GM19099 (cell line): Measurements from ENCODE around the gene AGAP2.

ENCODE experiments used
- POLR2A ChIP-seq: IDR thresholded peaks from 3 replicates; pipeline ENCODE4 v1.6.1; 2011; ENCODE audit warnings: low read depth; ENCODE audit not compliant: insufficient read length; ENCODE audit errors: extremely low read depth

AGAP2 gene

GRCh38 chr12:57738661-57739237, at the start of gene AGAP2:
AGAP2 (minus strand) TSS chr12:57738742; CDS start chr12:57738246, 496 bp downstream.
- no peak for TF ChIP-seq POLR2A

- no peak for TF ChIP-seq POLR2A
Observed at GRCh38 chr12:57783861-57784260, 45.3 kb upstream of the AGAP2 start.

GRCh38 chr12:57783466-57783801, 44.9 kb upstream of the AGAP2 start:
- TF ChIP-seq POLR2A: no peak

- peak; percentile 90 for TF ChIP-seq POLR2A
Observed at GRCh38 chr12:57782608-57783465, 44.3 kb upstream of the AGAP2 start, which contains the start of gene TSFM. TSFM (plus strand) TSS chr12:57782787; CDS start chr12:57782802, 15 bp downstream.

GRCh38 chr12:57782243-57782607, 43.7 kb upstream of the AGAP2 start:
- no peak for TF ChIP-seq POLR2A

GRCh38 chr12:57781801-57782200, 43.3 kb upstream of the AGAP2 start:
- TF ChIP-seq POLR2A: no peak

GRCh38 chr12:57781244-57781643, 42.7 kb upstream of the AGAP2 start:
- TF ChIP-seq POLR2A: no peak

GRCh38 chr12:57780284-57780897, 41.8 kb upstream of the AGAP2 start:
- TF ChIP-seq POLR2A: no peak

GRCh38 chr12:57779736-57780135, 41.2 kb upstream of the AGAP2 start:
- TF ChIP-seq POLR2A: no peak

- no peak for TF ChIP-seq POLR2A
Observed at GRCh38 chr12:57777911-57778310, 39.4 kb upstream of the AGAP2 start.

GRCh38 chr12:57777367-57777766, 38.8 kb upstream of the AGAP2 start:
- no peak for TF ChIP-seq POLR2A

GRCh38 chr12:57776247-57776587, 37.7 kb upstream of the AGAP2 start:
- no peak for TF ChIP-seq POLR2A

GRCh38 chr12:57775563-57776246, 37.2 kb upstream of the AGAP2 start:
- no peak for TF ChIP-seq POLR2A

GRCh38 chr12:57775044-57775443, 36.5 kb upstream of the AGAP2 start:
- TF ChIP-seq POLR2A: no peak
